NT2/D1 (cell line): ENCODE measurements around the gene RAB15.

ENCODE experiments used
- SUZ12 ChIP-seq: IDR thresholded peaks from 2 replicates; pipeline ENCODE4 v1.6.1; 2011; ENCODE audit not compliant: insufficient read length, insufficient read depth; ENCODE audit errors: extremely low read depth
- YY1 ChIP-seq: IDR thresholded peaks from 2 replicates; pipeline ENCODE4 v1.6.1; 2011; ENCODE audit not compliant: insufficient read length, insufficient read depth
- ZNF274 ChIP-seq: IDR thresholded peaks from 2 replicates; pipeline ENCODE4 v1.6.1; 2011; ENCODE audit warnings: mild to moderate bottlenecking, low read depth, low read length

- TF ChIP-seq YY1: no peak
- no peak for TF ChIP-seq ZNF274
- no peak for TF ChIP-seq SUZ12
Measured at GRCh38 chr14:64973026-64973442, 898 bp upstream of the RAB15 start.
